MM.1S (cell line): ENCODE results near the gene GLT8D2.

Experiments
- DNase-seq: peaks from one replicate; pipeline ENCODE4 v3.0.0-alpha.2; 2015
- H2AFZ ChIP-seq: fragments of 300-600 bp; sonication (generic); 2 replicates; pipeline ENCODE4 v1.6.0; 2016; ENCODE audit warnings: antibody characterized with exemption, low read length
- H3F3A ChIP-seq: fragments of 300-600 bp; sonication (generic); 2 replicates; pipeline ENCODE4 v1.6.1; 2016; ENCODE audit warnings: mild to moderate bottlenecking, antibody characterized with exemption, low read length, moderate library complexity, mixed read lengths; ENCODE audit not compliant: insufficient read depth
- H3K27ac ChIP-seq: fragments of 300-600 bp; sonication (generic); 2 replicates; pipeline ENCODE4 v1.5.1; 2016; ENCODE audit warnings: mild to moderate bottlenecking, low read length
- H3K27me3 ChIP-seq: fragments of 300-600 bp; sonication (generic); replicated peaks from 2 replicates; pipeline ENCODE4 v1.6.0; 2016; ENCODE audit warnings: low read length; ENCODE audit not compliant: insufficient read depth
- H3K36me3 ChIP-seq: fragments of 300-600 bp; sonication (generic); replicated peaks from 2 replicates; pipeline ENCODE4 v1.6.1; 2016; ENCODE audit warnings: mild to moderate bottlenecking, low read length, mixed read lengths; ENCODE audit not compliant: insufficient read depth
- H3K4me1 ChIP-seq: fragments of 300-600 bp; sonication (generic); 2 replicates; pipeline ENCODE4 v1.6.1; 2016; ENCODE audit warnings: low read length, mixed read lengths
- H3K4me2 ChIP-seq: fragments of 300-600 bp; sonication (generic); 2 replicates; pipeline ENCODE4 v1.6.0; 2016; ENCODE audit warnings: low read depth, low read length
- H3K4me3 ChIP-seq: fragments of 300-600 bp; sonication (generic); 2 replicates; pipeline ENCODE4 v1.5.1; 2016; ENCODE audit warnings: low read length, mixed read lengths
- H3K79me2 ChIP-seq: fragments of 300-600 bp; sonication (generic); 2 replicates; pipeline ENCODE4 v1.6.1; 2016; ENCODE audit warnings: mixed run types, low read length, mixed read lengths
- H3K9ac ChIP-seq: fragments of 300-600 bp; sonication (generic); 2 replicates; pipeline ENCODE4 v1.6.1; 2016; ENCODE audit warnings: low read length, mixed read lengths
- H3K9me2 ChIP-seq: fragments of 300-600 bp; sonication (generic); replicated peaks from 2 replicates; pipeline ENCODE4 v1.6.1; 2016; ENCODE audit warnings: mild to moderate bottlenecking, low read length, mixed read lengths; ENCODE audit not compliant: insufficient read depth
- H3K9me3 ChIP-seq: fragments of 300-600 bp; sonication (generic); replicated peaks from 2 replicates; pipeline ENCODE4 v1.6.1; 2016; ENCODE audit warnings: mild to moderate bottlenecking, low read length, mixed read lengths; ENCODE audit not compliant: insufficient read depth
- H4K20me1 ChIP-seq: fragments of 300-600 bp; sonication (generic); 2 replicates; pipeline ENCODE4 v1.6.1; 2016; ENCODE audit warnings: mild to moderate bottlenecking, low read length, moderate library complexity, mixed read lengths; ENCODE audit not compliant: insufficient read depth
- EZH2 ChIP-seq: fragments of 300-600 bp; sonication (generic); optimal IDR thresholded peaks from 2 replicates; pipeline ENCODE3; 2017; ENCODE audit warnings: low read depth, mild to moderate bottlenecking, antibody characterized with exemption, low read length, mixed read lengths
- EZH2phosphoT487 ChIP-seq: fragments of 300-600 bp; sonication (generic); IDR thresholded peaks from 2 replicates; pipeline ENCODE4 v1.6.1; 2018; ENCODE audit warnings: antibody characterized with exemption, low read length
- TF ChIP-seq, protein P1 (sequence below): fragments of 300-600 bp; sonication (generic); IDR thresholded peaks from 2 replicates; pipeline ENCODE4 v1.5.1; 2016; ENCODE audit warnings: antibody characterized with exemption, low read length, mixed read lengths

Gene GLT8D2

DNA sequence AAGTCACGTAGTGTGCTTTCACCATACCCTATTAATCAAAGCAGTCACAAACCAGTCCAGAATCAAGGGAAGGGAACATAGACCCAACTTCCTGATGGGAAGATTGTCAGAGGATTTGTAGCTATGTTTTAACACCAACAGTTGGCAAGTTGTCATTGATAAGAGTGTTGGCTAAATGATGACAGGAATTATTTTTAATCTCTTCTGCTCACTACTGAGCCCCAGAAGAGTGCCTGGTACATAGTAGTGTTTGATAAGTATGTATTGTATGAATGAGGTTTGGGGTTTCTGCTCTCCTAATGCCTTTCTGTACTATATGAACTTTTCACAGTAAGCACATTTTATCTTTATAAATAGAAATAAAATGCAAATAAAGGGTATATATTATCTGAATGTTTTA is 29.0 kb upstream of the GLT8D2 start:
- Histone ChIP-seq H3K79me2 (peaks cover 16% of the 10 kb centered on the region), H3K4me1 (no peaks in the 10 kb centered on the region), H3F3A (no peaks in the 10 kb centered on the region), H3K36me3 (no peaks in the 10 kb centered on the region; the same call in 1 of the 2 replicates), H2AFZ (no peak overlapping the region), H3K9me2 (no peaks in the 10 kb centered on the region), H3K9me3 (no peaks in the 10 kb centered on the region), H3K4me3 (no peak overlapping the region), H3K4me2 (no peak overlapping the region), H4K20me1 (no peaks in the 10 kb centered on the region), H3K27me3 (no peaks in the 10 kb centered on the region), H3K9ac (no peak overlapping the region), H3K27ac (no peak overlapping the region)
- no peak for DNase-seq
- no peak for TF ChIP-seq EZH2phosphoT487
- TF ChIP-seq, protein P1, sequence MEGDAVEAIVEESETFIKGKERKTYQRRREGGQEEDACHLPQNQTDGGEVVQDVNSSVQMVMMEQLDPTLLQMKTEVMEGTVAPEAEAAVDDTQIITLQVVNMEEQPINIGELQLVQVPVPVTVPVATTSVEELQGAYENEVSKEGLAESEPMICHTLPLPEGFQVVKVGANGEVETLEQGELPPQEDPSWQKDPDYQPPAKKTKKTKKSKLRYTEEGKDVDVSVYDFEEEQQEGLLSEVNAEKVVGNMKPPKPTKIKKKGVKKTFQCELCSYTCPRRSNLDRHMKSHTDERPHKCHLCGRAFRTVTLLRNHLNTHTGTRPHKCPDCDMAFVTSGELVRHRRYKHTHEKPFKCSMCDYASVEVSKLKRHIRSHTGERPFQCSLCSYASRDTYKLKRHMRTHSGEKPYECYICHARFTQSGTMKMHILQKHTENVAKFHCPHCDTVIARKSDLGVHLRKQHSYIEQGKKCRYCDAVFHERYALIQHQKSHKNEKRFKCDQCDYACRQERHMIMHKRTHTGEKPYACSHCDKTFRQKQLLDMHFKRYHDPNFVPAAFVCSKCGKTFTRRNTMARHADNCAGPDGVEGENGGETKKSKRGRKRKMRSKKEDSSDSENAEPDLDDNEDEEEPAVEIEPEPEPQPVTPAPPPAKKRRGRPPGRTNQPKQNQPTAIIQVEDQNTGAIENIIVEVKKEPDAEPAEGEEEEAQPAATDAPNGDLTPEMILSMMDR = no peak
- TF ChIP-seq EZH2 = no peak

DNA sequence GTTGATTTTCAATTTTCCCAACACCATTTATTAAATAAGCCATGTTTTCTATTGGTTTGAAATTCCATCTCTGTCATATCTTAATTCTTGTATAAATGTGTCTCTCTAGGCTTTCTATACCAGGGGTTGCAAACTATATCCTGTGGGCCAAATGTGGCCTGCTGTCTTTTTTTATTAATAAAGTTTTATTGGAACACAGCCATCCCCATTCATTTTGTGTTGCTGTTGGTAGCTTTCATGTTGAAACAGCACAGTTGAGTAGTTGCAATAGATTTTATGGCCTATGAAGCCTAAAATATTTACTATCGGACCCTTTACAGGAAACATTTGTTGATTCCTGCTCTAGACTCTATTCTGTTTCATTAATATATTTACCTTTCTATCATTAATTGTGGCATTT is 23.7 kb upstream of the GLT8D2 start:
- no peak overlapping the region for H3K9ac ChIP-seq
- H3K4me2 ChIP-seq = no peak overlapping the region
- H4K20me1 ChIP-seq = no peaks in the 10 kb centered on the region
- no peak for DNase-seq
- no peaks in the 10 kb centered on the region for H3K9me2 ChIP-seq
- H3K9me3 ChIP-seq = no peaks in the 10 kb centered on the region
- no peak overlapping the region for H3K4me3 ChIP-seq
- no peak overlapping the region for H3K27ac ChIP-seq
- TF ChIP-seq, protein P1 = no peak
- TF ChIP-seq EZH2 = no peak
- TF ChIP-seq EZH2phosphoT487 = no peak
- H3K79me2 ChIP-seq = peaks cover 22% of the 10 kb centered on the region
- H3K27me3 ChIP-seq = no peaks in the 10 kb centered on the region
- H3F3A ChIP-seq = no peaks in the 10 kb centered on the region
- 0 out of 2 replicates have a peak, but pooled peaks cover 3% of the 10 kb centered on the region for H3K36me3 ChIP-seq
- no peaks in the 10 kb centered on the region for H3K4me1 ChIP-seq
- no peak overlapping the region for H2AFZ ChIP-seq

DNA sequence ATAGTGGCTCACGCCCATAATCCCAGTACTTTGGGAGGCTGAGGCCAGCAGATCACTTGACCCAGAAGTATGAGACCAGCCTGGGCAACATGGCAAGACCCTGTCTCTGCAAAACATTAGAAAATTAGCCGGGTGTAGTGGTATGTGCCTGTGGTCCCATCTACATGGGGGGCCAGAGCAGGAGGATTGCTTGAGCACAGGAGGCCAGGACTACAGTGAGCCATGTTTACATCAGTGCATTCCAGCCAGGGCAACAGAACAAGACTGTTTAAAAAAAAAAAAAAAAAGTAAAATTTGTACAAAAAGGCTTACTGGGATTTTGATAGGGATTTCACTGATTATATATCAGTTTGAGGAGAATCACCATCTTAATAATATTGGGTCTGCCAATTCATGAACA is 22.1 kb upstream of the GLT8D2 start:
- H3K27ac ChIP-seq = no peak overlapping the region
- DNase-seq = no peak
- H3K79me2 ChIP-seq = peaks cover 33% of the 10 kb centered on the region
- TF ChIP-seq EZH2 (no peak), EZH2phosphoT487 (no peak)
- TF ChIP-seq, protein P1 = no peak
- H3K4me3 ChIP-seq = no peak overlapping the region
- H2AFZ ChIP-seq = no peak overlapping the region
- H3K27me3 ChIP-seq = no peaks in the 10 kb centered on the region
- H3K4me1 ChIP-seq = no peaks in the 10 kb centered on the region
- H3K4me2 ChIP-seq = no peak overlapping the region
- no peaks in the 10 kb centered on the region for H3F3A ChIP-seq
- H3K9ac ChIP-seq = no peak overlapping the region
- H4K20me1 ChIP-seq = no peaks in the 10 kb centered on the region
- H3K9me3 ChIP-seq = no peaks in the 10 kb centered on the region
- H3K9me2 ChIP-seq = no peaks in the 10 kb centered on the region
- 0 out of 2 replicates have a peak, but pooled peaks cover 3% of the 10 kb centered on the region for H3K36me3 ChIP-seq
